Osteoblast (primary cell): ENCODE data around the gene PKLR. TPM values are rescaled to one million over a fixed set of nuclear protein-coding genes. Genes with fewer than 3 reads are reported as not detected.
A peak's percentile ranks its signal among the peaks of the same experiment; 100 is the strongest.

Experiments used
- DNase-seq: peaks from one replicate; pipeline ENCODE4 v3.0.0; 2011; ENCODE audit warnings: low spot score, mixed read lengths; ENCODE audit not compliant: insufficient read length; ENCODE audit errors: missing footprints
- H2AFZ ChIP-seq: 2 replicates; pipeline ENCODE4 v1.6.0; 2011; ENCODE audit warnings: mild to moderate bottlenecking, low read length
- H3K27ac ChIP-seq: 2 replicates; pipeline ENCODE4 v1.5.1; 2011; ENCODE audit warnings: mild to moderate bottlenecking, low read depth, low read length, moderate library complexity
- H3K27me3 ChIP-seq: 2 replicates; pipeline ENCODE4 v1.6.0; 2012; ENCODE audit warnings: mild to moderate bottlenecking, control low read depth, inconsistent platforms, low read length, moderate library complexity; ENCODE audit not compliant: insufficient read depth
- H3K36me3 ChIP-seq: 2 replicates; pipeline ENCODE4 v1.5.1; 2011; ENCODE audit warnings: mild to moderate bottlenecking, low read length, control low read depth, moderate library complexity; ENCODE audit not compliant: insufficient read depth
- H3K4me1 ChIP-seq: 2 replicates; pipeline ENCODE4 v1.5.1; 2011; ENCODE audit warnings: mild to moderate bottlenecking, low read length, control low read depth, moderate library complexity; ENCODE audit not compliant: insufficient read depth
- H3K4me2 ChIP-seq: 2 replicates; pipeline ENCODE4 v1.6.0; 2011; ENCODE audit warnings: mild to moderate bottlenecking, low read length; ENCODE audit not compliant: insufficient read depth
- H3K4me3 ChIP-seq: fragments of 200-600 bp; sonication (generic); 3 replicates; pipeline ENCODE4 v1.5.1; 2012; ENCODE audit warnings: mild to moderate bottlenecking, low read length, inconsistent platforms; ENCODE audit not compliant: insufficient read depth
- H3K79me2 ChIP-seq: 2 replicates; pipeline ENCODE4 v1.6.0; 2012; ENCODE audit warnings: mild to moderate bottlenecking, low read length, control low read depth, inconsistent platforms; ENCODE audit not compliant: insufficient read depth
- H3K9me3 ChIP-seq: 2 replicates; pipeline ENCODE4 v1.5.1; 2011; ENCODE audit warnings: low read depth, low read length, control low read depth
- H4K20me1 ChIP-seq: 2 replicates; pipeline ENCODE4 v1.6.0; 2012; ENCODE audit warnings: mild to moderate bottlenecking, low read length, control low read depth; ENCODE audit not compliant: insufficient read depth
- total RNA-seq: library from RNA; depleted of rRNA; stranded (reverse); fragments of >200 nt; gene quantifications from 2 replicates; pipeline ENCODE4 v1.2.3, GENCODE V29; 2012
- TF ChIP-seq, protein P1 (sequence below): IDR thresholded peaks from 2 replicates; pipeline ENCODE4 v1.5.1; 2011; ENCODE audit warnings: mild to moderate bottlenecking, low read depth, low read length, moderate library complexity; ENCODE audit errors: extremely low read depth

The PKLR gene
- total RNA-seq, 1 donor = not detected

DNA sequence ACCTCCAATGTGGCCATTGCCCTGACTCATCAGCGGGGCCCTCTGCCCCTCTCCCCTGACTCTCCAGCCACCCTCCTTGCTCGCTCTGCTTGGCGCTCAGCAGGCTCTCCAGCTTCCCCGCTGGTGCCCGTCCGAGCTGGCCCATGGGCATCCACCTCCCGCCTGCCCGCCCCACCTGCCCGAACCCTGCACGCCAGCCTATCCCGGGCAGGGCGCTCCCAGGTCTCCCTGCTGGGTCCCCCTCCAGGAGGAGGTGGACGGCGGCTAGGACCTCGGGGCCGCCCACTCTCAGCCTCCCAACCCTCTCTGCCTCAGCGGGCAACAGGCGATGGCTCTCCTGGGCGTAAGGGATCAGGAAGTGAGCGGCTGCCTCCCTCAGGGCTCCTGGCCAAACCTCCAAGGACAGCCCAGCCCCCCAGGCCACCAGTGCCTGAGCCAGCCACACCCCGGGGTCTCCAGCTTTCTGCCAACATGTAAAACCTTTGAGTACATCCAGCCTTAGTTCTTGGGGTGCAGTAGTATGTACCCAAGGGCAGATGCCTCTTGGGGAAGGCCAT lies 13.2 kb downstream of the PKLR start:
- no peaks in the 10 kb centered on the region for H3K4me1 ChIP-seq
- no peak overlapping the region for H3K4me2 ChIP-seq
- no peaks in the 10 kb centered on the region for H3K9me3 ChIP-seq
- H3K79me2 ChIP-seq = no peaks in the 10 kb centered on the region
- TF ChIP-seq, protein P1, sequence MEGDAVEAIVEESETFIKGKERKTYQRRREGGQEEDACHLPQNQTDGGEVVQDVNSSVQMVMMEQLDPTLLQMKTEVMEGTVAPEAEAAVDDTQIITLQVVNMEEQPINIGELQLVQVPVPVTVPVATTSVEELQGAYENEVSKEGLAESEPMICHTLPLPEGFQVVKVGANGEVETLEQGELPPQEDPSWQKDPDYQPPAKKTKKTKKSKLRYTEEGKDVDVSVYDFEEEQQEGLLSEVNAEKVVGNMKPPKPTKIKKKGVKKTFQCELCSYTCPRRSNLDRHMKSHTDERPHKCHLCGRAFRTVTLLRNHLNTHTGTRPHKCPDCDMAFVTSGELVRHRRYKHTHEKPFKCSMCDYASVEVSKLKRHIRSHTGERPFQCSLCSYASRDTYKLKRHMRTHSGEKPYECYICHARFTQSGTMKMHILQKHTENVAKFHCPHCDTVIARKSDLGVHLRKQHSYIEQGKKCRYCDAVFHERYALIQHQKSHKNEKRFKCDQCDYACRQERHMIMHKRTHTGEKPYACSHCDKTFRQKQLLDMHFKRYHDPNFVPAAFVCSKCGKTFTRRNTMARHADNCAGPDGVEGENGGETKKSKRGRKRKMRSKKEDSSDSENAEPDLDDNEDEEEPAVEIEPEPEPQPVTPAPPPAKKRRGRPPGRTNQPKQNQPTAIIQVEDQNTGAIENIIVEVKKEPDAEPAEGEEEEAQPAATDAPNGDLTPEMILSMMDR = no peak
- no peaks in the 10 kb centered on the region for H4K20me1 ChIP-seq
- H3K27ac ChIP-seq = no peak overlapping the region
- peak; percentile 55 for DNase-seq
- H2AFZ ChIP-seq = no peak overlapping the region
- H3K27me3 ChIP-seq = peaks cover 13% of the 10 kb centered on the region
- H3K4me3 ChIP-seq = no peak overlapping the region
- no peaks in the 10 kb centered on the region for H3K36me3 ChIP-seq

DNA sequence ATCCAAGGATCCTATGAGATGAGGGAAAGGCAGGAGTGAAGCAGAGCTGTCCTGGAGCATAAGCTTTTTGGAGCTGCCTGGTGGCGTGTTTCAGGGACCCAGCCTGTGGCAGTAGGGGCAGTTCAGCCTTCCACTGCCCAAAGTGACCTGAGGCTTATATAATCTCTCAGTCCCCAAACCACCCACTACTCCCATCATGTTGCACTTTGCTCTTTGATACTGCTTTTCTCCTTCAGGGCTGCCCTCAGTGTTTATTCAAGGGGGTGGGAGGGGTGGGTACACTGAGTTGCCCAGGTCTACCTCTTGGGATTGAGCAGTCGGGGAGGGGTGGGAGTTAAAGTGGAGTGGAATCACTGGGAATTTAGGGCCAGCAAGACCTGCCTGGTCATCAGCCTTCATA lies 14.7 kb downstream of the PKLR start:
- no peak overlapping the region for H3K27ac ChIP-seq
- H3K4me3 ChIP-seq = no peak overlapping the region
- no peaks in the 10 kb centered on the region for H3K4me1 ChIP-seq
- TF ChIP-seq, protein P1 = no peak
- no peaks in the 10 kb centered on the region for H3K36me3 ChIP-seq
- no peaks in the 10 kb centered on the region for H3K9me3 ChIP-seq
- H3K4me2 ChIP-seq = no peak overlapping the region
- H3K79me2 ChIP-seq = no peaks in the 10 kb centered on the region
- H2AFZ ChIP-seq = no peak overlapping the region
- peaks cover 6% of the 10 kb centered on the region for H3K27me3 ChIP-seq
- H4K20me1 ChIP-seq = no peaks in the 10 kb centered on the region
- no peak for DNase-seq

DNA sequence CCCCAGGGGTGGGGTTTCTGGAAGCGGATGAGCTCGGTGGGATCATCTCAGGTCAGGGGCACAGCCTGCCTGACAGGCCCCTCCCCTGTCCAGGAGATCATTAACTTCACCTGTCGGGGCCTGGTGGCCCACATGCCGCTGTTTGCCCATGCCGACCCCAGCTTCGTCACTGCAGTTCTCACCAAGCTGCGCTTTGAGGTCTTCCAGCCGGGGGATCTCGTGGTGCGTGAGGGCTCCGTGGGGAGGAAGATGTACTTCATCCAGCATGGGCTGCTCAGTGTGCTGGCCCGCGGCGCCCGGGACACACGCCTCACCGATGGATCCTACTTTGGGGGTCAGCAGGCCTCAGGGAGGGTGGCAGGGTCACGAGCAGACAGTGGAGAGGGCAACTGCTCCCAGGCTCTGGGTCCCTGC lies 15.6 kb downstream of the PKLR start:
- Histone ChIP-seq H3K36me3 (no peaks in the 10 kb centered on the region), H3K4me3 (no peak overlapping the region), H3K27me3 (peaks cover 4% of the 10 kb centered on the region), H3K27ac (no peak overlapping the region), H4K20me1 (no peaks in the 10 kb centered on the region), H3K9me3 (no peaks in the 10 kb centered on the region), H3K79me2 (no peaks in the 10 kb centered on the region), H2AFZ (no peak overlapping the region), H3K4me1 (no peaks in the 10 kb centered on the region), H3K4me2 (no peak overlapping the region)
- TF ChIP-seq, protein P1 = no peak
- DNase-seq = no peak

DNA sequence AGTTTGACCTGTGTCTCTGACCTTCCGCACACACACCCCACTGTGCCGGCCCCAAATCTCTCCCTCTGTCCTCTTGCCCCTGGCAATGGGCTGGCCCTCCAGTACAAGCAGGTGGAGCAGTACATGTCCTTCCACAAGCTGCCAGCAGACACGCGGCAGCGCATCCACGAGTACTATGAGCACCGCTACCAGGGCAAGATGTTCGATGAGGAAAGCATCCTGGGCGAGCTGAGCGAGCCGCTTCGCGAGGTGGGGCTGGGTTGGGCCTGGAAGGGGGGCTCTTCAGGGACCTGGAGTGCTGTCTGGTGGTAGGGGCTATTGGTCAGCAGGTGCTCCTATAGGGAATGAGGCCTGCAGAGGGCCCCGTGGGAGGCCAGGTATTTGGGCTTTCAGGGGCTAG lies 16.2 kb downstream of the PKLR start:
- Histone ChIP-seq H3K27me3 (no peaks in the 10 kb centered on the region), H3K36me3 (no peaks in the 10 kb centered on the region), H2AFZ (no peak overlapping the region), H3K9me3 (no peaks in the 10 kb centered on the region), H3K79me2 (no peaks in the 10 kb centered on the region), H4K20me1 (no peaks in the 10 kb centered on the region), H3K4me3 (no peak overlapping the region), H3K4me1 (no peaks in the 10 kb centered on the region), H3K4me2 (no peak overlapping the region), H3K27ac (no peak overlapping the region)
- no peak for DNase-seq
- TF ChIP-seq, protein P1 = no peak
